Esophagus muscularis mucosa (tissue), 4 donors: ENCODE results near the gene INPPL1. TPM values are rescaled to one million over a fixed set of nuclear protein-coding genes. Genes with fewer than 3 reads are reported as not detected.

Experiments
- DNase-seq: peaks from one replicate; pipeline ENCODE4 v3.0.0-alpha.2; 2017; ENCODE audit errors: extremely low spot score
- H3K27ac ChIP-seq, 4 donors: fragments of 200-600 bp; sonication (generic); replicated peaks in 1 of 4; 1 replicate in 3 of 4; 2 replicates in 1 of 4; pipeline ENCODE4 v1.5.1; 2016 to 2019; ENCODE audit warnings: mild to moderate bottlenecking in 1 of 4
- H3K27me3 ChIP-seq, 4 donors: fragments of 200-600 bp; sonication (generic); one replicate each; pipeline versions ENCODE4 v1.5.1 to v1.6.0; 2016 to 2019
- H3K36me3 ChIP-seq, 4 donors: fragments of 200-600 bp; sonication (generic); one replicate each; pipeline ENCODE4 v1.5.1; 2016 to 2019
- H3K4me1 ChIP-seq, 4 donors: fragments of 200-600 bp; sonication (generic); one replicate each; pipeline ENCODE4 v1.5.1; 2016 to 2019
- H3K4me3 ChIP-seq, 4 donors: fragments of 200-600 bp; sonication (generic); 1 replicate in 2 of 4; 2 replicates in 2 of 4; pipeline ENCODE4 v1.5.1; 2016 to 2019; ENCODE audit warnings: mild to moderate bottlenecking in 4 of 4, moderate library complexity in 1 of 4
- H3K9me3 ChIP-seq, 4 donors: fragments of 200-600 bp; sonication (generic); 1 replicate in 3 of 4; 2 replicates in 1 of 4; pipeline ENCODE4 v1.5.1; 2016 to 2019
- EP300 ChIP-seq: sonication (generic); formaldehyde crosslinking; IDR thresholded peaks from one replicate; pipeline ENCODE4 v1.6.1; 2017; ENCODE audit warnings: antibody characterized with exemption
- POLR2A ChIP-seq: fragments of 450-650 bp; IDR thresholded peaks from one replicate; pipeline ENCODE4 v1.6.1; 2017; ENCODE audit warnings: antibody characterized with exemption, moderate library complexity, mild to moderate bottlenecking, low read depth
- POLR2AphosphoS5 ChIP-seq, 2 donors: sonication (generic); formaldehyde crosslinking; IDR thresholded peaks; one replicate each; pipeline ENCODE4 v1.6.1; 2017; ENCODE audit warnings: antibody characterized with exemption in 2 of 2
- WGBS: methylation state at CpG from one replicate; pipeline ENCODE4 v1.1.5; 2018; 5-methylcytosine and 5-hydroxymethylcytosine counted together
- intact Hi-C: fragments of 100-400 bp; cut with DNase I; formaldehyde crosslinking; loops from one replicate; pipeline ENCODE4 v1.15.1; 2023
- total RNA-seq, 4 donors: library from RNA; depleted of rRNA; stranded (reverse); fragments of >200 nt; gene quantifications; one replicate each; pipeline versions ENCODE4 v1.1.0 to v1.2.1, GENCODE V29; 2016
- TF ChIP-seq, protein P1 (sequence below), 3 experiments: fragments of 200-600 bp in 2 of 3; fragments of 450-650 bp in 1 of 3; sonication (generic) in 2 of 3; IDR thresholded peaks; one replicate each; pipeline ENCODE4 v1.5.1; 2017 to 2019; ENCODE audit warnings: antibody characterized with exemption in 3 of 3, mild to moderate bottlenecking in 2 of 3, moderate library complexity in 1 of 3

INPPL1 gene
- total RNA-seq, 4 donors from 2014 or later = 61.6 to 158 (median 100) TPM

DNA sequence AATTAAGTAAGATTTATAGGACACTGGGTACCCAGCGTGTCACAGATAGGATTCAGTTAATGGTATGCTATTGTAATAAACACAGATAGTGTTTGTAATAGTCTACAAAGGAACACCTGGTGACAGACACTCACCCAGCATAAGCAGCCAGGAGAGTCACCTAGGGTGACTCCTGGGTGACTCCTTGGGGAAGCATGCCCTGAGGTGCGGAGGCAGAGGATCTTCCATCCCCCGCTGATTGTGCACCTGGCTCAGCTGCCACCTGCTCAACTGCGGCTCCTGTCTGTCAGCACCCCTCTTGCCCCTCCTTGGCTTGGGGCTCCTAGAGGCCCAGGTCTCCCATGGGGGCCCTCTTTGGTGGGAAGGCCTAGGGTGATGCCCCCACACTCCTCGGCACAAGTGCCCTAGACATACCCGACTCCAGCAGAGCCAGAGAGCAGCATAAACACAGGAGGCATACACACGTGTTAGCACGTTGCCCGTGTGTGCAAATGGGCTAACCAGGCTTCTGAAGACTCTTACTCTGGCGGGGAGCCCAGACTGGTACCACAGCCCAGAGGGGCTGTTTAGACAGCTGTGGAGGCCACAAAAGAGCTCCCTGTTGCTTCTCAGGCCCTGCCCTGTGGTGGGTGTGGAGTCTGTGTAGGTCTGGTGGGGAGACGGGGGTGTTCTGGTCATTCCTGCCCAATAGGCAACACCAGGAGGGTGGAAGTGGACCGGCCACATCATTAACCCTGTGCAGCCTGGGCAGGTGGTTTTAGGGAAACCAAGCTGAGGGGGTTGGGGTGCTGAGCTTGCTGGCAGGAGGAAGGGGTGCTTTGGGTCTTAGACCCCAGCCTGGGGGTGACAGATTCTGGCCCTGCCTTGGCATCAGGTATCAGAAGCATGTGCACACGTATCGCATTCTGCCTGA, 3.0 kb downstream of the INPPL1 start:
- H3K9me3 ChIP-seq = no peaks in the 10 kb centered on the region
- peaks cover 36 to 63% (median 54%) of the 10 kb centered on the region in 4 donors for H3K36me3 ChIP-seq
- H3K27ac ChIP-seq = peak overlapping the region; percentile 5 to 38 (median 27)
- intact Hi-C loops = loop anchor here (10.0 kb wide), 1 partner anchor 203 kb away; no protein-coding TSS in a partner anchor
- TF ChIP-seq EP300 (no peak), POLR2A (no peak), POLR2AphosphoS5 (IDR thresholded peaks at IDR 0.05) (no peak)
- TF ChIP-seq, protein P1, sequence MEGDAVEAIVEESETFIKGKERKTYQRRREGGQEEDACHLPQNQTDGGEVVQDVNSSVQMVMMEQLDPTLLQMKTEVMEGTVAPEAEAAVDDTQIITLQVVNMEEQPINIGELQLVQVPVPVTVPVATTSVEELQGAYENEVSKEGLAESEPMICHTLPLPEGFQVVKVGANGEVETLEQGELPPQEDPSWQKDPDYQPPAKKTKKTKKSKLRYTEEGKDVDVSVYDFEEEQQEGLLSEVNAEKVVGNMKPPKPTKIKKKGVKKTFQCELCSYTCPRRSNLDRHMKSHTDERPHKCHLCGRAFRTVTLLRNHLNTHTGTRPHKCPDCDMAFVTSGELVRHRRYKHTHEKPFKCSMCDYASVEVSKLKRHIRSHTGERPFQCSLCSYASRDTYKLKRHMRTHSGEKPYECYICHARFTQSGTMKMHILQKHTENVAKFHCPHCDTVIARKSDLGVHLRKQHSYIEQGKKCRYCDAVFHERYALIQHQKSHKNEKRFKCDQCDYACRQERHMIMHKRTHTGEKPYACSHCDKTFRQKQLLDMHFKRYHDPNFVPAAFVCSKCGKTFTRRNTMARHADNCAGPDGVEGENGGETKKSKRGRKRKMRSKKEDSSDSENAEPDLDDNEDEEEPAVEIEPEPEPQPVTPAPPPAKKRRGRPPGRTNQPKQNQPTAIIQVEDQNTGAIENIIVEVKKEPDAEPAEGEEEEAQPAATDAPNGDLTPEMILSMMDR (IDR thresholded peaks at IDR 0.05) = no peak
- peaks cover 25 to 52% (median 40%) of the 10 kb centered on the region in 4 donors for H3K4me1 ChIP-seq
- WGBS = 67% methylated on average over 9 of the region's 14 CpGs
- no peak overlapping the region for H3K4me3 ChIP-seq
- no peaks in the 10 kb centered on the region for H3K27me3 ChIP-seq
- DNase-seq = no peak

DNA sequence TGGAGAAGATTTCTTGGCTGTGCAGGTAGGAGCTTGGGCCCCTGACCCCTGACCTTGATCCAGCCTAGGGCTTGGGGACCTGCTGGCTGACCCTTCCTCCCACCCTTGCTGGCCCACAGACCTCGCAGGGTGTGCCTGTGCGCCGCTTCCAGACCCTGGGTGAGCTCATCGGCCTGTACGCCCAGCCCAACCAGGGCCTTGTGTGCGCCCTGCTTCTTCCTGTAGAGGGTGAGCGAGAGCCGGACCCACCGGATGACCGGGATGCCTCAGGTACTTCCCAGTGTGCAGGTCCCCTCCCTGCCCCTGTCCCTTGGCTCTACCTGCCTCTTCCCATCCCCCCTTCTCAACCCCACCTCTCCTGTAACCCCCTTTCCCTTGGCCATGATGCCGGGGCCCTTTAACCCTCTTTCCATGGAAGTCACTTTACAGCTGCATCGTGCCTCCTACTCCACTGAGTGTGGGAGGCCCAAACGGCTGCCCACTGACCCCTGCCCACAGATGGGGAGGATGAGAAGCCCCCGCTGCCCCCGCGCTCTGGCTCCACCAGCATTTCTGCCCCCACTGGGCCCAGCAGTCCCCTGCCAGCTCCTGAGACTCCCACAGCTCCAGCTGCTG, 3.8 kb downstream of the INPPL1 start:
- Histone ChIP-seq H3K4me1 (peaks cover 22 to 57% (median 36%) of the 10 kb centered on the region in 4 donors), H3K9me3 (no peaks in the 10 kb centered on the region), H3K27me3 (no peaks in the 10 kb centered on the region), H3K4me3 (no peak overlapping the region), H3K36me3 (peaks cover 44 to 71% (median 61%) of the 10 kb centered on the region in 4 donors), H3K27ac (peak overlapping the region in 3 of 4 donors; percentile 5 to 38 (median 27))
- intact Hi-C loops = loop anchor here (10.0 kb wide), 1 partner anchor 204 kb away; no protein-coding TSS in a partner anchor
- DNase-seq = no peak
- WGBS = 91% methylated on average over 12 of the region's 16 CpGs
- TF ChIP-seq POLR2AphosphoS5 (IDR thresholded peaks at IDR 0.05) = no peak
- TF ChIP-seq, protein P1 (IDR thresholded peaks at IDR 0.05) = peak in 2 of 3 experiments; percentile 11 to 46
- TF ChIP-seq EP300 = no peak

DNA sequence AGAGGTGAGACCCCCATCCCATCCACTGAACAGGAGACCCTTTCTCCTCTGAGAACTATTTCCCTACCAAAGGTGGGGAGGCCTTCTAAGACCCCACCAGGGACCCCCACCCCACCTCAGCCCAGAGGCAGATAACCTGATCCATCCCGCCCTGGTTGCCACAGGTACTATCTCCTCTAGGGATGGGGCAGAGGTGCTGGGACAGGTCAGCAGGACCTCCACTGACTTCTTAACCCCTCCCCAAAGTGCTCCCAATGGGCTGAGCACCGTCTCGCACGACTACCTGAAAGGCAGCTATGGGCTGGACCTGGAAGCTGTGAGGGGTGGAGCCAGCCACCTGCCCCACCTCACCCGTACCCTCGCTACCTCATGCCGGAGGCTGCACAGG, 4.3 kb downstream of the INPPL1 start:
- WGBS = 89% methylated on average over 3 of the region's 7 CpGs

DNA sequence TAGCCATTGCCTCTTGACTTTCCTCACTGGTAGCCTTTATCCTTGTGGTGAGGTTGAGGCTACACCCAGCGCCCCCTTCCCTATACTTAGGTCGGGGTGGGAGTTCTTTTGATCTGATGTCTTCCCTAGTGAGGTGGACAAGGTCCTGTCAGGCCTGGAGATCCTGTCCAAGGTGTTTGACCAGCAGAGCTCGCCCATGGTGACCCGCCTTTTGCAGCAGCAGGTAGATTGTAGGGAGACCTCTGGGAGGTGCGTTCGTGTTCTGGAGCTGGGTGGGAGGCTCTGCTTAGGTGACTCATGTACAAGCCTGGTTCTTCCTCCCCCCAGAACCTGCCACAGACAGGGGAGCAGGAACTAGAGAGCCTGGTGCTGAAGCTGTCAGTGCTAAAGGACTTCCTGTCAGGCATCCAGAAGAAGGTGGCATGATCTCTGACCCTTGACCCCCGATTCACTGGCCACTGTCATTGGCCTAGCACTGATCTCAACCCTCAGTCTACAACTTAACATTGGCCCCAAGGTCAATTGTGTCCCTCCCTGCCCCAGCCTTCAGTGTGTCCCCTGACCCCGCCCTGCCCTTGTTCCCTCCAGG, 4.9 kb downstream of the INPPL1 start:
- TF ChIP-seq, protein P1 (IDR thresholded peaks at IDR 0.05) = no peak
- TF ChIP-seq EP300 = no peak
- no peak for TF ChIP-seq POLR2A
- TF ChIP-seq POLR2AphosphoS5 (IDR thresholded peaks at IDR 0.05) = no peak
- 94% methylated on average over 4 of the region's 8 CpGs for WGBS
- H3K9me3 ChIP-seq = no peaks in the 10 kb centered on the region
- H3K36me3 ChIP-seq = peaks cover 53 to 82% (median 72%) of the 10 kb centered on the region in 4 donors
- H3K4me1 ChIP-seq = peaks cover 22 to 66% (median 38%) of the 10 kb centered on the region in 4 donors
- intact Hi-C loops = loop anchor here (10.0 kb wide), 1 partner anchor 205 kb away; no protein-coding TSS in a partner anchor
- H3K27ac ChIP-seq = no peak overlapping the region
- no peak for DNase-seq
- no peak overlapping the region for H3K4me3 ChIP-seq
- no peaks in the 10 kb centered on the region for H3K27me3 ChIP-seq

More for the DNA sequence above, 4.3 kb downstream of the INPPL1 start:
- Histone ChIP-seq H3K27ac (peak overlapping the region in 1 of 4 donors; percentile 27), H3K9me3 (no peaks in the 10 kb centered on the region), H3K4me1 (peaks cover 22 to 60% (median 36%) of the 10 kb centered on the region in 4 donors), H3K4me3 (no peak overlapping the region), H3K27me3 (no peaks in the 10 kb centered on the region), H3K36me3 (peaks cover 47 to 76% (median 66%) of the 10 kb centered on the region in 4 donors)
- no peak for DNase-seq
- TF ChIP-seq, protein P1 (IDR thresholded peaks at IDR 0.05) = no peak
- TF ChIP-seq EP300 (no peak), POLR2AphosphoS5 (IDR thresholded peaks at IDR 0.05) (no peak), POLR2A (no peak)
- intact Hi-C loops = loop anchor here (10.0 kb wide), 1 partner anchor 204 kb away; no protein-coding TSS in a partner anchor
